AG20443 (cell line): ENCODE results near the gene RNF208.
A peak's percentile ranks its signal among the peaks of the same experiment; 100 is the strongest.

Experiments used
- DNase-seq: peaks from one replicate; pipeline ENCODE4 v3.0.0; 2012; ENCODE audit warnings: low spot score, mixed read lengths

Gene RNF208

DNA sequence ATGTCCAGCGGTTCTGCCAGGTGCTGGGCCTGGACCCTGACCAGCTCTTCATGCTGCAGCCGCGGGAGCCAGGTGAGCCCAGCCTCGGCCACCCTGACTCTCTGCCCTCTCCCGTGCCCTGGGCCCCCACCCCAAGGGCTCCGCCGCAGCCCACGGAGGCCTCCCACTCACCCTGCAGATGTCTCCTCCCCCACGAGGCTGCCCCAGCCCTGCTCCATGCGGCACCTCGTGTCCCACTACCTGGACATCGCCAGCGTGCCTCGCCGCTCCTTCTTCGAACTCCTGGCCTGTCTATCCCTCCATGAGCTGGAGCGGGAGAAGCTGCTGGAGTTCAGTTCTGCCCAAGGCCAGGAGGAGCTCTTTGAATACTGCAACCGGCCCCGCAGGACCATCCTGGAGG lies 7.4 kb downstream of the RNF208 start:
- DNase-seq, result no peak

- DNase-seq, result peak; percentile 18
Measured at GRCh38 chr9:137213160-137214060, 8.6 kb downstream of the RNF208 start.

- DNase-seq, result no peak
Measured at GRCh38 chr9:137212520-137212919, 9.5 kb downstream of the RNF208 start.

DNA sequence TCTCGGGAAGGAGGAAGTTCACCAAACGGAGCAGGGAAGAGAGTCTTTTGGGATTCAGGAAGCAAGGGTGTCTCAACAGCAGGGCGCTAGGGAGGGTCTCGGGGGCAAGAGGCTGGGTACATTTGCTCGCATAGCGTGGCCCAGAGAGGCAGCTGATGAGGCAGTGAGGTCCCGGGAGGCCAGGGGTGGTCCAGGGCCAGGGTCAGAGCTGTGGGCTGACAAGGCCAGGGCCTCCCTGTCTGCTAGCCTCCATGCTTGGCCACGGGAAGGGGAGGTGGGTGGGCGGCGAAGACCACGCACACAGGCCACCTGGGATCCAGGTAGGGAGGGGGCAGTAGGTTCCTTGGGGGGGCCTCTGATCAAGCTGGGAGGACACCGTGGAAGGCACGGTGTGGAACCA lies 10.5 kb downstream of the RNF208 start:
- no peak for DNase-seq

DNA sequence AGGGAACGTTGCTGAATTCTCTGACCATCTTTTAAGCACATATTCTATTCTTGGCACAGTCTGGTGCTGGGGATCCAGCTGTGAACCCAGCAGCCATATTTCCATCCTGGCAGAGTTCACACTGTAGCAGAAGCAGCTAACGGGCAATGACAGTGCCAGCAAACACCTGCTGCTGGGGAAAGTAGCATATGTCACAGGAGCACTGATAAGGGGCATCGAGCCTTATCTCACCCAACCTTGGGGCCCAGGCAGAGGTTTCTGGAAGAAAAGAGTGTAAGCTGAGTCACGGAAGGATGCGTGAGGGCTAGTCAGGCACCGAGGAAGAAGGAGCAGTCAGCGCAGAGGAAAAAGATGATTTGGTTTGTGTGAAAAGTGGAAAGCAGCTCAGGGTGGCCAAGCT lies 15.4 kb downstream of the RNF208 start:
- no peak for DNase-seq

DNA sequence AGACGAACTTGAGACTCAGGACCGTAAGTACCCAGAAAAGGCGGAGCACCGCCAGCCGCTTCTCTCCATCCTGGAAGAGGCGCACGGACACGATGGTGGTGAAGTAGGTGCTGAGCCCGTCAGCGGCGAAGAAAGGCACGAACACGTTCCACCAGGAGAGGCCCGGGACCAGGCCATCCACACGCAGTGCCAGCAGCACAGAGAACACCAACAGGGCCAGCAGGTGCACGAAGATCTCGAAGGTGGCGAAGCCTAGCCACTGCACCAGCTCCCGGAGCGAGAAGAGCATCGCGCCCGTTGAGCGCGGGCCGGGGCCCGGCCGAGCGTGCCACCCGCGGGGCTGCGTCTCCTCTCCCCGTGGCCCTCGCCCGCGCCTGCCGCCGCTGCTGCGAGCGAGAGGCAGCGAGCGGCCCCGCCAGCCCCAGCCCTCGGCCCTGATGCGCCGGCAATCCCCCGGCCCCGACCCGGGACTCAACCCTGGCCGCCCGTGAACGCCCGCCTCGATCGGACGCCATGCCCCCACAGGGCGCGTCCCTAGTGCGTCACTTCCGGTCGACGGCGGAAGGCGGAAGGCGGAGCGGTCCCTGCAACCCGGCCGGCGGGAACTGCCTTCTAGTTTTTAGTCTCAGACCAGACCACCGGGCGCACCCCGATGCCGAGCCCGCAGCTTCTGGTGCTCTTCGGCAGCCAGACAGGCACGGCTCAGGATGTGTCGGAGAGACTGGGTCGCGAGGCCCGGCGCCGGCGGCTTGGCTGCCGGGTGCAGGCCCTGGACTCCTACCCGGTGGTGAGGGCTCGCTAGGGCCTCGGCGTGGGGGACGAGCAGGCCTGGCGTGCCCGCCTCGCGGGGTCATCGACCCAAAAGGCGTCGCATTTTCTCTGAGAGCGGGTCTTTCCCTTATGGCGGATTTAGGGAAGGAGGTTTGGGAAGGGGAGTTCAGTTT lies 16.6 kb downstream of the RNF208 start, which contains the start of the genes NDOR1 and TMEM203:
Gene NDOR1, plus strand, starts transcription at position 575 of the 944 bp plus-strand sequence. Its CDS starts 78 bp downstream, at position 653.
Gene TMEM203, minus strand, starts transcription at position 523 of the 944 bp plus-strand sequence. Its CDS starts 234 bp downstream, at position 289.
- peak; percentile 96 for DNase-seq

- no peak for DNase-seq
Measured at GRCh38 chr9:137204731-137205125, 17.3 kb downstream of the RNF208 start.

DNA sequence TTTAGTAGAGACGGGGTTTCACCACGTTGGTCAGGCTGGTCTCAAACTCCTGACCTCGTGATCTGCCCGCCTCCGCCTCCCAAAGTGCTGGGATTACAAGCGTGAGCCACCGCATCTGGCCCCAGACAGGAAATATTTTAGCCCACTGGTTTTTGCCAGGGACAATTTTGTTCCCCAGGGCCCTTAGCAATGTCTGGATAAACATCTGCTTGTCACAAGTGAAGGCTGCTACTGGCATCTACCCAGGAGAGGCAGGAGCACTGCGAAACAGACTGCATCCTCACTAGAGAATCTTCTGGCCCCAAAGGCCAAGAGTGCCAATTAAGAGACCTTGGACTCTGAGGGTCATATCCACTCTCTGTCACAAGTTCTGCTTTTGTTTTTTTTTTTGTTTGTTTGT lies 19.1 kb downstream of the RNF208 start:
- no peak for DNase-seq

DNA sequence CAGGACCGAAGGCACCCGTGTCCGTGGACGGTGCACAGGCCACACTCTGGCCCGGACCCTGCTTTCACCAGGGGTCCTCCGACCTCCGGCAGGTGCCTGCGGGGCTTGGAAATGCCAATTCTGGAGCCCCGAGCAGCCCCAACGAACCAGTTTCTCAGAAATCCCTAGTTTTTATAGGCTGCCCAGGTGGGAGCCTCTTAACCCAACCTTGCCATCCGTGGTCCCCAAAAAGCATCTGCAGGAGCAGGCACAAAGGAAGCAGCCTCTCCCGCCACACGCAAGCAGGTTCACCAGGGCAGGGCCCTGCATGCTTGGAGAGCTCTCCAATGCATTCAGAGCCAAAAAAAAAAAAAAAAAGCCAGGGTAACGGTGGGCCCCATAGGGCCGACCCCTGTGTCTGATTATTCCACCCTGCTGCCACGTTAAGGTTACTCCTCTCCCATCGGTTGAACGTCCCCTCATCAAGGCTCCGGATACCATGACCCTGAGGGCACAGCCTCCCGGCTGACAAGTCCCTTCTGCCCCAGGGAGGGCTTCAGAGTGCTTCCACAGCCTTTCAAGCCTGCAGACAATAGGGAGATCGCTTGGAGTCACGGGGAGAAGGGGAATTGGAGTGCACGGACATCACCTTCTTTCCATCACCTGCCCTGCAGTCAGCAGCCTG lies 20.7 kb downstream of the RNF208 start:
- no peak for DNase-seq

GRCh38 chr9:137200311-137201204 lies 21.5 kb downstream of the RNF208 start, which contains the start of gene TPRN:
TPRN (minus strand) TSS chr9:137200741; CDS start chr9:137200711, 30 bp downstream.
- DNase-seq, result peak; percentile 100

DNA sequence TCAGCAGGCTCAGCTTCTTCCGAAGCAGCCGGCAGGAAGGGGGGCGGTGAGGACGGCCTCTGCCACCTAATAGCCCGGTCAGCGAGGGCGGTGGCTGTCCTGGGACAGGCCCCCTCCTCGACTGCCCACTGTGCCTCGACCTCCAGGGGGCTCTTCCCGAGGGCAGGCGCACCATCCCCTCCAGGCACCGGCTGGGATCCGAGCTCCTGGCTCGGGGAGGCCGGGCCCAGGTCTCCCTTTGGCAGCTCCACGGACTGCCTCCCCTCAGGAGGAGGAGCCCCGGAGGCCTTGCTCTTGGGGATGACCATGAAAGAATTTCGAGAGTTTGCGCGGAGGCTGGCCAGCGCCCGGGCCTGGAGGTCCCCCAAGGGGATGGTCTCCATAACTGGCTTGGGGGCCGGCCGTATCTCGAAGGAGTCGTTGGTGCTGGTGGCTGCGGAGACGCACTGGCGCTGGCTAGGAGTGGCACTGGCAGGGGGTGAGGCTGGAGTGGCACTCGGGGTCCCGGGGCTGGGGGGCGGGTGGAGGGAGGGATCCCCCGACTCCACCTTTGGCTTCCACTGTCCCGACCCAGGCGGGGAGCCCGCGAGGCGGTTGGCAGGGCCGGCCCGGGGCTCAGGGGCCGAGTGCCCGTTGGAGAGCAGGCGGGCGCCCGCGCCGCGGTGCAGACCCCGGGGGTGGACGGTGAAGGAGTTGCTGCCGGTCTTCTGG lies 22.5 kb downstream of the RNF208 start:
- no peak for DNase-seq

DNA sequence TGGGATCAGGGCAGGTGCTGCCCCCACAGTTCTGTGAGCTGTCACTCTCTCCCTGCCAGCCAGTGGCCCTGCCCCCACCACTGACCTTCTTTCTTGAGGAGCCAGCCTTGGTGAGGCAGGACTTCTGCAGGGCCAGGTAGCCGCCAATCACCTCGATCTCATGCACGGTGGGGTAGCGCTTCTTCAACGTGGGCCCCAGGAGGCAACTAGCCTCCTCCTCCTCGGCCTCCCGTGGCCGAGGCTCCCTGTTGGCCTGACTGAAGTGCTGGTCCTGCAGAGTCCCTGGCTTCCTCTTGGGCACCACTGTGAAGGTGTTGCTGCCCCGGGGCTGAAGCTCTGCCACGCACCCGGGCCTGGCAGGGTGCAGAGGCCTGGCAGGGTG lies 23.1 kb downstream of the RNF208 start:
- DNase-seq, result no peak

DNA sequence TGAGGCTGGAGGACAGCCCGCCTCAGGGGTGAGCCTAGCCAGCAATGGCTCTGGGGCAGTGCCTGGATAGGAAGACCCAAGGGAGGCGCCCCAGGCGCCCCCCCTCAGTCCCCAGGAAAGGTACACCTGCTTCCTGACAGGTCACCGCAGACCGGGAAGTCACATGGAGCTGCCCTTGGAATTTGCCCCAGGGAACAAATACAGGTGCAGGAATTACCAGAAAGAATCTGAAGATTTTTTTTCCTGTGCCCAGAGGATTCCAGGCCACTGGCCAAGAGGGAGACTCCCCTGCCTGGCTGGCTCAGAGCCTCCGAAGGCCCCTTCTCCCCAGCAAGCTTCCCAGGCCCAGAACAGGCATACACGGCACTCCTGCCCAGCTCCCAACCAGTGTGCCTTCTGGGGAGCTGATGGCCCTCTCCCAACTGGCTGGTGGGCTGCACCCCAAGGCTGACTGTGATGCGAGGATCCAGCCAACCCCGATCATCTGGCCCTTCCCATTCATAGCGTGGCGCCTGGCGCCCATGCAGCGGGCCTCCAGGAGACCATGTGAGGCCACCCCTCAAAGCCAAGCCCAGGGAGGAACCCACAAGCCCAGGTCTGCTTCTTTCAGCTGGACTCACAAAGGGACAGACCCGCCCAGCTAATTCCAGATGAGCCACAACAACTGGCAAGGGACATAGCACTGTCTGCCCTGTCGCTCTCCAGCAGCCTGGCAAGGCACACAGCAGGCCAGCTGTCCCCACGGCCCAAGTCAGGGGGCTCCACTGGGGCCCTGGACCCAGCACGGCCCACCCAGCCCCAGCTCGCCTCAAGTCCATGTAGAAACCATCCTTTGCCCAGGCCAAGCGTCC lies 23.8 kb downstream of the RNF208 start:
- no peak for DNase-seq

DNA sequence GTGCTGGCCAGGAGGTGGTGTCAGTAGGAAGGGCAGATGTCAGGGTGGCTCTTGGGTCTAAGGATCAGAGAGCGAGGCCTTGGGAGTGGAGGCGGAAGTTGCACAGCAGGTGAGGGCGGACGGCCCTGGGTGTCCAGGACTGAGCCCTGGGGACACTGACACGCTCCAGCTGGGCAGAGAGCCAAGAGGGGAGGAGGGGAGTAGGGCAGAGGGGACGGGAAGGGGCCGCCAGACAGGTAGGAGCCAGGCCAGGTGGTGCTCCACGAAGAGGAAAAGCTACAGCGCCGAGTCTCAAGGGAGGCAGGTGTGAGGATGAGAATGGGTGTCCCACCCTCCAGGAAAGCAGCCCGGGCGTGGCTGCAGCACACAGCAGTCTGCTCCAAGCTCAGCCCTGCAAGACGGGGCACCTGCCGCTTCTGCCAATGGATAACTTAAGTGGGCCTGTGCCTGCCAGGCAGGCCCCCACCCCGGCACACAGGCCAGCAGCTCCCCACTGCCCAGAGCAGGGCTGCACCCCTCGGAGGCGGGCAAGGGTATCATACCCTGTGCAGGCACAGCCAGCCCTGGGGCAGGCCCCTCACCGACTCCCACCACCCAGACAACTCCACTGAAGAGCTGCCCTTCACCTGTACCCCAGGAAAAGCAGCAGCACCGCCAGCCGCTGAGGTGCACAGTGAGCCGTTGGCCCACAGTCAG lies 26.4 kb downstream of the RNF208 start:
- DNase-seq, result no peak

DNA sequence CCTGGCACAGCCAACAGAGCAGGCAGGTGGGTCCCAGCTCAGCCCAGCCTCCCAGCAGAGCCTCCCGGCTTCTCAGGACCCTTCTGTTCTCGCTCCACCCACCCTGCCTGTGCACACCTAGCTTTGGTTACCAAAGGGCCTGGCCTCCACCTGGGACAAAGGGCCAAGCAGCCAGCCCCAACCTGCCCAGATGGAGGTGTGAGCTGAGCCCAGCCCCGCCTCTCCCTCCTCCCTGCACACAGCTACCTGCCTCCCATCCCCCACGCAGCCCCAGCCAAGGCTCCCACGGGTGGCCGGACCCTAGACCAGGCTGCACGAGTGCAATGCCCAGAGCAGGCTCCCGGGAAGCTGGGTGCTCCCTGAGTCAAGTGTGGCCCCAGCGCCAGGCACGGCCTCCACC lies 27.1 kb downstream of the RNF208 start:
- DNase-seq, result no peak

GRCh38 chr9:137194388-137194787 lies 27.7 kb downstream of the RNF208 start:
- DNase-seq, result no peak

DNA sequence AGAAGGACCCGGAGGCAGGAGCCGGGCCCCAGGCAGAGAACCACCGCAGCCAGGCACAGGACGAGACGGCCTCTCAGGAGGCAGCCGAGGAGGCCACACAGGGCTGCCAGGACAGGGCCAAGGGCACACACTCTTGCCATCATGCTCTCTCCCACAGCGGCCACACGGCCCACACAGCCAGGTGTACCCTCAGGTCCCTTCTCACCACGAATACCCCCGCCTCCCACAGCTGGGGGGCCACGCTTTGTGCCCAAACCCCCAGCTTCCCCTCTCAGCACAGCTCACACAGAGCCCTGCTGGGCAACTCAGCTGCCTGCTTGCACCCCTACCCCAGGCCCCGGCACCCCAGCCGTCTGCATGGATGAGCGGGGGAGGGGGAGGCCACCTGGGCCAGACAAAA lies 28.3 kb downstream of the RNF208 start:
- DNase-seq, result no peak

- DNase-seq, result no peak
Measured at GRCh38 chr9:137192859-137193258, 29.2 kb downstream of the RNF208 start.

DNA sequence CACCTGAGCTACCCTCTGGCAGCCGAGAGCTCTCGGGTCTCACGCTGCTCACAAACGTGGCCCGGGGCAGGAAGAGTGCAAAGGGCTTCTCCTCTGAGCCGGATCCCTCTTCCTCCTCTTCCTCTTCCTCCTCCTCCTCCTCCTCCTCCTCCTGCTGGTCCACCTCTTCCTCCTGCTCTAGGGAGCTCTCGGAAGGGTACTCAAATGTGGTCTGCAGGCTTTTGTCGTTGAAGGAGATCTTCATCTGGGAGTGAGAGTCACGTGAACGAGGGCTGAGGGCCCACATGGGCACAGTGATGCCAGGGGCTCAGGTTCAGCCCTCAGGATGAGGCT lies 29.6 kb downstream of the RNF208 start:
- no peak for DNase-seq
